OCI-LY3 (cell line): ENCODE measurements around the gene CACNG4.

Experiments
- CTCF ChIP-seq: fragments of 200-600, 300-600 bp; sonication (generic); IDR thresholded peaks from 2 replicates; pipeline ENCODE4 v1.5.1; 2014; ENCODE audit warnings: antibody characterized with exemption, low read length, low read depth
- EZH2phosphoT487 ChIP-seq: fragments of 200-600 bp; shearing (Covaris generic); IDR thresholded peaks from 2 replicates; pipeline ENCODE4 v1.6.1; 2018; ENCODE audit warnings: antibody characterized with exemption, mixed run types, low read depth

GRCh38 chr17:67054608-67055007 lies 90.1 kb downstream of the CACNG4 start:
- TF ChIP-seq CTCF (no peak), EZH2phosphoT487 (no peak)
